ENCODE results near the gene FRMPD2.
A peak's percentile ranks its signal among the peaks of the same experiment; 100 is the strongest.
"Not testable (repeated sequence)": the region's sequence is repeated elsewhere in the genome, so short reads cannot be mapped to it uniquely, and the experiment has no call there.

Gene FRMPD2

GRCh38 chr10:48231178-48231577 is 43.3 kb downstream of the FRMPD2 start:
- Histone ChIP-seq H3K36me3 (replicated peaks) (no peaks in the 10 kb centered on the region), H3K4me3 (no peak overlapping the region), H3K9me3 (no peaks in the 10 kb centered on the region), H3K27me3 (ENCODE audit: low read depth) (no peaks in the 10 kb centered on the region), H3K4me1 (no peaks in the 10 kb centered on the region)
- no peak for DNase-seq (ENCODE audit: low spot score in 2 of 2)
- in situ Hi-C loops (cut with MboI; ENCODE audit: low sequenced_read_pairs) = loop anchor here (25.0 kb wide), 1 partner anchor 1694 kb away; no protein-coding TSS in a partner anchor

DNA sequence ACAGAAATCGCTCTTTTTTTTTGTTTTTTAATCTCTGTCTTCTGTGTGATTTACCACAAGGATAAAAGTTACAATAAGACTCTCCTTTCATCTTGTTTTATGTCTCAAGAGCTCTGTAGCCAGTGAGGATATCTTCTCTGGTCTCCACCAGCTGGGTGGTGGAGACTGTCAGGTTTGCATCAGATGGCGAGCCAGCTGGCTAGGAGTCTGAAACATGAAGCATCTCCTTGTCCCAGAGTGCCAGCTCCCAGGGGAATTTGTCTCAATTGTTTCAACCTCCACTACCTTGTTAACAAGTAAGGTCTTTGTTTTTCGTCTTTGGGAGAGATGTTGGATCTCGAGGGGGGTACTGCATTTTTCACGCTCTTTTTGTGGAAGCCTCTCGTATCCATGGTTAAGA is 47.3 kb downstream of the FRMPD2 start:
- no peak for DNase-seq (ENCODE audit: low spot score in 2 of 2)
- H3K36me3 ChIP-seq (replicated peaks) = no peaks in the 10 kb centered on the region
- no peaks in the 10 kb centered on the region for H3K9me3 ChIP-seq
- H3K4me3 ChIP-seq = no peak overlapping the region
- H3K4me1 ChIP-seq = no peaks in the 10 kb centered on the region
- in situ Hi-C loops (cut with MboI; ENCODE audit: low sequenced_read_pairs) = loop anchor here (25.0 kb wide), 1 partner anchor 1690 kb away; no protein-coding TSS in a partner anchor
- H3K27me3 ChIP-seq (ENCODE audit: low read depth) = no peaks in the 10 kb centered on the region

DNA sequence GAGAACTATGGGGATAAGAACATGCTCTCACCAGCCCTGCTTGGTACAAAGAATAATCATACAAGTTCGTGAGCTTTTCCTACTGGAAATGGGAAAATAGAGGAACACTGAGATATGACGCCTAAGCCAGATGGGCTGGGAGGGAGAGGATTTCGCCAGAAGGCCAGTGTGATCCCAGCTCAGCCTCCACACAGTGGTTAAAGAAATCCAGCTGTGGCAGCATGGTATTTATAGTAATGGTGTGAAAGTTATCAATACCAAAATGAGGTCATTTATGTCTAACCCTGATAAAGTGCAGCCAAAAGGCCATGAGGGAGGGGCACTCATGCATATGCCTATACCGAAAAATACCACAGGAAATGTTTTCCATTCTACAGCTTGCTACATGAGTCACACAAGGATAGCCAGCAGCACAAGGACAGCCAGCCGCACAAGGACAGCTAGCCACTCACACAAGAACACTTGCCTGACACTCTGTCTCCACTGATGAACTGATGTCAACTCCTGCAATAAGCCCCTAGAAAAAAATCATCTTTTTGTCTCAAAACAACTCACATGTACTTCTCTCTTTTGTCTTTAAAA is 49.4 kb downstream of the FRMPD2 start:
- no peak for DNase-seq (ENCODE audit: low spot score in 2 of 2)
- Histone ChIP-seq H3K36me3 (replicated peaks) (no peaks in the 10 kb centered on the region), H3K4me3 (no peak overlapping the region), H3K4me1 (no peaks in the 10 kb centered on the region), H3K9me3 (no peaks in the 10 kb centered on the region), H3K27me3 (ENCODE audit: low read depth) (no peaks in the 10 kb centered on the region)
- in situ Hi-C loops (cut with MboI; ENCODE audit: low sequenced_read_pairs) = loop anchor here (25.0 kb wide), 1 partner anchor 1688 kb away; no protein-coding TSS in a partner anchor

DNA sequence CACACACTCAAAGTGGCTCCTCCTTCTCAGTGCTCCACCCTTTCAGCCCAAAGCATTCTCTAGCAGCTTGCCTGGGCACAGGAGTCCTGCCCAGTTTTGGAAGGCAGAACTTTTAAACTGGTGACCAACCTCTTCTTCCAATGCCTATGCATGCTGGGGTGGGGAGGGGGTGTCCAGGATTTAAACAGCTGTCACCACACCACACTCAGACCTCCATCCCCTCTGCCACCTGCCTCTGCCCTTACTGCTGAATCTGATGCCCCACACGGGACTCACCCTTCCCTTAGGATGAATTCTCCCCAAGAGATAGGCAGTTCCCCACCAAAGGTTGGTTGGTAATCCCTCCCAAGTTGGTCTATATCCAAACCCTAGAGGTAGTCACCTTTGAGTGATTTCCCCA is 50.2 kb downstream of the FRMPD2 start:
- Histone ChIP-seq H3K36me3 (replicated peaks) (no peaks in the 10 kb centered on the region), H3K9me3 (no peaks in the 10 kb centered on the region), H3K27me3 (ENCODE audit: low read depth) (no peaks in the 10 kb centered on the region), H3K4me1 (no peaks in the 10 kb centered on the region), H3K4me3 (no peak overlapping the region)
- no peak for DNase-seq (ENCODE audit: low spot score in 2 of 2)
- in situ Hi-C loops (cut with MboI; ENCODE audit: low sequenced_read_pairs) = no loop called here

GRCh38 chr10:48221814-48222213 is 52.7 kb downstream of the FRMPD2 start:
- in situ Hi-C loops (cut with MboI; ENCODE audit: low sequenced_read_pairs) = no loop called here
- no peaks in the 10 kb centered on the region for H3K4me1 ChIP-seq
- H3K4me3 ChIP-seq = no peak overlapping the region
- DNase-seq (ENCODE audit: low spot score in 2 of 2) = no peak
- H3K27me3 ChIP-seq (ENCODE audit: low read depth) = no peaks in the 10 kb centered on the region
- no peaks in the 10 kb centered on the region for H3K9me3 ChIP-seq
- no peaks in the 10 kb centered on the region for H3K36me3 ChIP-seq (replicated peaks)

GRCh38 chr10:48221031-48221430 is 53.5 kb downstream of the FRMPD2 start:
- H3K9me3 ChIP-seq; H3K27me3 ChIP-seq (ENCODE audit: low read depth); H3K36me3 ChIP-seq (replicated peaks); DNase-seq (ENCODE audit: low spot score in 2 of 2); in situ Hi-C loops (cut with MboI; ENCODE audit: low sequenced_read_pairs); H3K4me3 ChIP-seq; H3K4me1 ChIP-seq: not testable (repeated sequence)

GRCh38 chr10:48219194-48219593 is 55.3 kb downstream of the FRMPD2 start:
- in situ Hi-C loops (cut with MboI; ENCODE audit: low sequenced_read_pairs) = no loop called here

GRCh38 chr10:48216744-48217143 is 57.8 kb downstream of the FRMPD2 start:
- no peak for DNase-seq (ENCODE audit: low spot score in 2 of 2)
- Histone ChIP-seq H3K36me3 (replicated peaks) (no peaks in the 10 kb centered on the region), H3K4me1 (peaks cover 3% of the 10 kb centered on the region; the same call in 1 of the 2 replicates), H3K4me3 (no peak overlapping the region), H3K9me3 (no peaks in the 10 kb centered on the region), H3K27me3 (ENCODE audit: low read depth) (no peaks in the 10 kb centered on the region)
- in situ Hi-C loops (cut with MboI; ENCODE audit: low sequenced_read_pairs) = no loop called here

More at GRCh38 chr10:48219194-48219593, 55.3 kb downstream of the FRMPD2 start:
- no peaks in the 10 kb centered on the region for H3K9me3 ChIP-seq
- no peaks in the 10 kb centered on the region for H3K36me3 ChIP-seq (replicated peaks)
- H3K4me3 ChIP-seq = no peak overlapping the region
- H3K27me3 ChIP-seq (ENCODE audit: low read depth) = no peaks in the 10 kb centered on the region
- H3K4me1 ChIP-seq = peaks cover 3% of the 10 kb centered on the region; the same call in 1 of the 2 replicates
- no peak for DNase-seq (ENCODE audit: low spot score in 2 of 2)

- peaks cover 3% of the 10 kb centered on the region; the same call in 1 of the 2 replicates for H3K4me1 ChIP-seq
- no peaks in the 10 kb centered on the region for H3K9me3 ChIP-seq
- in situ Hi-C loops (cut with MboI; ENCODE audit: low sequenced_read_pairs) = no loop called here
- H3K27me3 ChIP-seq (ENCODE audit: low read depth) = no peaks in the 10 kb centered on the region
- DNase-seq (ENCODE audit: low spot score in 2 of 2) = no peak
- no peak overlapping the region for H3K4me3 ChIP-seq
- no peaks in the 10 kb centered on the region for H3K36me3 ChIP-seq (replicated peaks)
Measured at GRCh38 chr10:48216204-48216505, 58.3 kb downstream of the FRMPD2 start.

- H3K4me3 ChIP-seq = no peak overlapping the region
- DNase-seq (ENCODE audit: low spot score in 2 of 2) = peak; percentile 26 to 75
- H3K36me3 ChIP-seq (replicated peaks) = no peaks in the 10 kb centered on the region
- no peaks in the 10 kb centered on the region for H3K27me3 ChIP-seq (ENCODE audit: low read depth)
- in situ Hi-C loops (cut with MboI; ENCODE audit: low sequenced_read_pairs) = no loop called here
- H3K4me1 ChIP-seq = peaks cover 3% of the 10 kb centered on the region; the same call in 1 of the 2 replicates
- H3K9me3 ChIP-seq = no peaks in the 10 kb centered on the region
Measured at GRCh38 chr10:48215486-48216203, 58.9 kb downstream of the FRMPD2 start.

DNA sequence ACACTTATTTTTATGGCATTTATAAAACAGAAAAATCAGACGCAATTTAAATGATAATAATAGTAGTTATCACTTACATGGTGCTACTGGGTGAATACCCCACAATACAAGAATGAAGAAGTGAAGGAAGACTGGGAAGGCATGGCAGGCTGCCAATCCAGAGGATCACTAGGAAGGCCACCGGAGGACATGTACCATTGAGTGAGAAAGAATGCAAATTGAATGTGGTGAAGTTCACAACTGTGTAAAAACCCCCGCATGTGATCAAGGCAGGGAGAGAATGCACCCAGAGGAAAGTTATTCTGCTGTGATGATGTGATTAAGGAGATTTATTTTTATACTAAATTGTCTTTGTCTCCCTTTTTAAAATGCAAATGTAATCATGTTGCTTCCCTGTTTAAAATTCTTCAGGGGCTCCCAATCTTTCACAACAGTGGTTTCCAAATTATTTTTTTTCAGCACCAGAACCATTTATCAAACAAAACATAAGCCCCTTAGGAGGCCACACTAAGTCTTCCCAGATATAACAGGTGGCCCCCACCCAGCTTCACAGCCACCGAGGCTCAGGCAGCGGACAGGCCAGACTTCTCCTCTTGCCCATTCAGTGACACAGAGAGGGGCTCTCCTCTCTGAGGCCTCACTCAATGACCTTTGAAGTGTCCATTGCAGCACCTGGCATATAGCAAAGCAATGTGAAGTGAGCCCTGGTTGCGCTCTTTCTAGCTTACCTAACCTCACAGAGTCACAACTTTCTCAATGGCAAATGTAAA is 59.6 kb downstream of the FRMPD2 start:
- DNase-seq (ENCODE audit: low spot score in 2 of 2) = peak; percentile 22 to 68
- in situ Hi-C loops (cut with MboI; ENCODE audit: low sequenced_read_pairs) = no loop called here
- Histone ChIP-seq H3K4me1 (peaks cover 3% of the 10 kb centered on the region; the same call in 1 of the 2 replicates), H3K36me3 (replicated peaks) (no peaks in the 10 kb centered on the region), H3K9me3 (no peaks in the 10 kb centered on the region), H3K4me3 (no peak overlapping the region), H3K27me3 (ENCODE audit: low read depth) (no peaks in the 10 kb centered on the region)

GRCh38 chr10:48213047-48213446 is 61.4 kb downstream of the FRMPD2 start:
- in situ Hi-C loops (cut with MboI; ENCODE audit: low sequenced_read_pairs) = no loop called here
- H3K9me3 ChIP-seq = no peaks in the 10 kb centered on the region
- no peak for DNase-seq (ENCODE audit: low spot score in 2 of 2)

GRCh38 chr10:48211777-48212176 is 62.7 kb downstream of the FRMPD2 start:
- in situ Hi-C loops (cut with MboI; ENCODE audit: low sequenced_read_pairs) = no loop called here
- H3K36me3 ChIP-seq (replicated peaks) = no peaks in the 10 kb centered on the region
- no peak for DNase-seq (ENCODE audit: low spot score in 2 of 2)
- H3K9me3 ChIP-seq = no peaks in the 10 kb centered on the region
- H3K27me3 ChIP-seq (ENCODE audit: low read depth) = no peaks in the 10 kb centered on the region
- H3K4me3 ChIP-seq = no peak overlapping the region
- peaks cover 3% of the 10 kb centered on the region; the same call in 1 of the 2 replicates for H3K4me1 ChIP-seq

More at GRCh38 chr10:48213047-48213446, 61.4 kb downstream of the FRMPD2 start:
- H3K27me3 ChIP-seq (ENCODE audit: low read depth) = no peaks in the 10 kb centered on the region
- peaks cover 3% of the 10 kb centered on the region; the same call in 1 of the 2 replicates for H3K4me1 ChIP-seq
- H3K4me3 ChIP-seq = no peak overlapping the region
- no peaks in the 10 kb centered on the region for H3K36me3 ChIP-seq (replicated peaks)

DNA sequence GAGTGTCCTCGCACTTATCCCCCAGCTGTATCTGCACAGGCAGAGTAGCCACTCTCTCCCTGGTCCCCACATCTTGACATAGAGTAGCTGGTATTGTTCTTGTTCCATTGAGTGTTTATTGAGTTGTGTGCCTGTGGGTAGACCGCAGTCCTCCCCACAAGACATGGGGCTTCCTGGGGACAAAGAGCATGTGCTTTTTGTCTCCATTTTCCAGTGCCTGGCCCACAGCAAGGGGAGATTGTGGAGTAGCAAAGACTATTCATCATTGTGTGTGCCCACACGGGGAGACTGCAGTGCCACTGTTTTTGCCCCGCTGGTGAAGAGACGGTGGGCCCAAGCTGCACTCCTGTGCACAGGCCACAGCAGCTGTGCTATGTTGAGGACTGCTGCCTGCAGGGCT is 63.5 kb downstream of the FRMPD2 start:
- Histone ChIP-seq H3K9me3 (no peaks in the 10 kb centered on the region), H3K4me1 (peaks cover 3% of the 10 kb centered on the region; the same call in 1 of the 2 replicates), H3K36me3 (replicated peaks) (no peaks in the 10 kb centered on the region), H3K4me3 (no peak overlapping the region), H3K27me3 (ENCODE audit: low read depth) (no peaks in the 10 kb centered on the region)
- in situ Hi-C loops (cut with MboI; ENCODE audit: low sequenced_read_pairs) = no loop called here
- no peak for DNase-seq (ENCODE audit: low spot score in 2 of 2)

Measured in HAP-1 (cell line).